SK-N-SH (cell line): ENCODE data around the gene GOLPH3L.

Experiments used
- SIN3A ChIP-seq: IDR thresholded peaks from 2 replicates; pipeline ENCODE4 v1.6.1; 2012; ENCODE audit warnings: low read depth, mild to moderate bottlenecking, low read length, moderate library complexity, borderline replicate concordance
- TF ChIP-seq, protein P1 (sequence below): fragments of 200-600 bp; sonication (generic); IDR thresholded peaks from 2 replicates; pipeline ENCODE4 v1.6.1; 2017; ENCODE audit warnings: antibody characterized with exemption, mild to moderate bottlenecking, moderate library complexity
- TF ChIP-seq, protein P2 (sequence below): IDR thresholded peaks from 2 replicates; pipeline ENCODE4 v1.4.0; 2012; ENCODE audit warnings: low read depth

DNA sequence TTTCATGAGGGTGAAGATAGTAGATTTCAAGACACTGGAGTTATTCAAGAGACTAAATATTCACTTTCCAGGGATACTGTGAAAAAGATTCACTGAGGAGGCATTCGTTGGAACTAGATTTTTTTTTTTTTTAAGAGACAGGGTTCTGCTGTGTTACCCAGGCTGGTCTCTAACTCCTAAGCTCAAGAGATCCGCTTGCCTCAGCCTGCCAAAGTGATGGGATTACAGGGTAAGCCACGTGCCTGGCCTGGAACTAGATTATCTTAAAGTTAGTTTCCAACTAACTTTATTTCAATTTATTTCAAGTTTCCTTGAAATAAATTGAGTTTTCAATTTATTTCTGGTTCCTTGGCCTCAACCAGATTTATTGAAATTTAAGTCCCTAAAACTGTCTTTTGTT lies 93.2 kb downstream of the GOLPH3L start:
- TF ChIP-seq, protein P1, sequence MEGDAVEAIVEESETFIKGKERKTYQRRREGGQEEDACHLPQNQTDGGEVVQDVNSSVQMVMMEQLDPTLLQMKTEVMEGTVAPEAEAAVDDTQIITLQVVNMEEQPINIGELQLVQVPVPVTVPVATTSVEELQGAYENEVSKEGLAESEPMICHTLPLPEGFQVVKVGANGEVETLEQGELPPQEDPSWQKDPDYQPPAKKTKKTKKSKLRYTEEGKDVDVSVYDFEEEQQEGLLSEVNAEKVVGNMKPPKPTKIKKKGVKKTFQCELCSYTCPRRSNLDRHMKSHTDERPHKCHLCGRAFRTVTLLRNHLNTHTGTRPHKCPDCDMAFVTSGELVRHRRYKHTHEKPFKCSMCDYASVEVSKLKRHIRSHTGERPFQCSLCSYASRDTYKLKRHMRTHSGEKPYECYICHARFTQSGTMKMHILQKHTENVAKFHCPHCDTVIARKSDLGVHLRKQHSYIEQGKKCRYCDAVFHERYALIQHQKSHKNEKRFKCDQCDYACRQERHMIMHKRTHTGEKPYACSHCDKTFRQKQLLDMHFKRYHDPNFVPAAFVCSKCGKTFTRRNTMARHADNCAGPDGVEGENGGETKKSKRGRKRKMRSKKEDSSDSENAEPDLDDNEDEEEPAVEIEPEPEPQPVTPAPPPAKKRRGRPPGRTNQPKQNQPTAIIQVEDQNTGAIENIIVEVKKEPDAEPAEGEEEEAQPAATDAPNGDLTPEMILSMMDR: no peak
- TF ChIP-seq, protein P2, sequence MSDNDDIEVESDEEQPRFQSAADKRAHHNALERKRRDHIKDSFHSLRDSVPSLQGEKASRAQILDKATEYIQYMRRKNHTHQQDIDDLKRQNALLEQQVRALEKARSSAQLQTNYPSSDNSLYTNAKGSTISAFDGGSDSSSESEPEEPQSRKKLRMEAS: no peak
- no peak for TF ChIP-seq SIN3A
